Esophagus muscularis mucosa (tissue), 4 donors: ENCODE measurements around the gene WDR62.

Experiments used
- CTCF ChIP-seq, 3 experiments: fragments of 200-600 bp in 2 of 3; fragments of 450-650 bp in 1 of 3; sonication (generic) in 2 of 3; IDR thresholded peaks; one replicate each; pipeline ENCODE4 v1.5.1; 2017 to 2019; ENCODE audit warnings: antibody characterized with exemption in 3 of 3, mild to moderate bottlenecking in 2 of 3, moderate library complexity in 1 of 3
- EP300 ChIP-seq: sonication (generic); formaldehyde crosslinking; IDR thresholded peaks from one replicate; pipeline ENCODE4 v1.6.1; 2017; ENCODE audit warnings: antibody characterized with exemption
- POLR2A ChIP-seq: fragments of 450-650 bp; IDR thresholded peaks from one replicate; pipeline ENCODE4 v1.6.1; 2017; ENCODE audit warnings: antibody characterized with exemption, moderate library complexity, mild to moderate bottlenecking, low read depth
- POLR2AphosphoS5 ChIP-seq, 2 donors: sonication (generic); formaldehyde crosslinking; IDR thresholded peaks; one replicate each; pipeline ENCODE4 v1.6.1; 2017; ENCODE audit warnings: antibody characterized with exemption in 2 of 2

DNA sequence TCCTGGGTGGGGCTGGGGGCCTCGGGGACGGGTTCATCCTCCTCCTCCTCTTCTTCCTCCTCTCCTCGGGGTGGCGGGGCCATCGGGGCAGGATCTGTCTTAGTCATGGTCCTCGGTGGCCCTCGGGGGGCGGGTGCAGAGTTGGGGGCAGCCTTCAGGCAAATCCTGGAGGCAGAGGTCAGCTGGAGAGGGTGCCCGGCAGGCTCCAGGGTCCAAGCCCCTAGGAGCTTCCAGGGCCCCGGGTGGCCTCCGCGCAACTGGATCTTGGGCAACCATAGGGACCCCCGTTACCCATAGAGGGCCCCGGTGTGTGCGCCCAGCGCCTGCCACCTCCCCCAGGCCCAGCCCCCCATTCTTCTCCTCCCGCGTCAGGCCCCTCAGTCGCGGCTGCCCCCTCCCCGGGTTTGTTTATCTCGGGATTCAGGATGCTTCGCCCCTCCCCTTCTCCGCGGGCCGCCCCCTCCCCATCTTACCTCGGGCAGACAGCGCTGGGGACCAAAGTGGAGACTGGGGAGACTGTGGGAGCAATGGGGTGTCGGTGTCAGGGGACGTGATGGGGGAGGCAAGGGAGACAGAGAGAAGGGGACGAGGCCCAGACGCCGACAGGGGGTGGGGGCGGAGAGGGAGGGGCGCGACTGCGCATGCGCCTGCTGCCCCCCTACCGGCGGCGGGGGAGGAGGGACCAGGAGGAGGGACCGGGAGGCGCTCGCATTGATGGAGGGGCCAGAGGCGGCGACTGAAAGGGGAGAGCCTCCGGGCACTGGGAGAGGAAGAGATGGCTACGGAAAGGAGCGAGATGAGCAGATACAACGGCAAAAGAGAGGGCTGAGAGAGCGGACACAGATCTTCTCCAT is 22.2 kb upstream of the WDR62 start, which contains the start of gene CLIP3:
- peak in 1 of 3 experiments; percentile 15 for TF ChIP-seq CTCF (IDR thresholded peaks at IDR 0.05)
- no peak for TF ChIP-seq POLR2A
- TF ChIP-seq EP300, result no peak
- TF ChIP-seq POLR2AphosphoS5 (IDR thresholded peaks at IDR 0.05), result peak; percentile 63 to 76
